ENCODE measurements around the gene RNF157.
"Not testable (repeated sequence)": the region's sequence is repeated elsewhere in the genome, so short reads cannot be mapped to it uniquely, and the experiment has no call there.

Gene RNF157

GRCh38 chr17:76254275-76254674, 14.0 kb upstream of the RNF157 start:
- DNase-seq (ENCODE audit: low read depth in 2 of 2) = no peak

GRCh38 chr17:76253841-76254240, 13.5 kb upstream of the RNF157 start:
- DNase-seq (ENCODE audit: low read depth in 2 of 2) = no peak

DNA sequence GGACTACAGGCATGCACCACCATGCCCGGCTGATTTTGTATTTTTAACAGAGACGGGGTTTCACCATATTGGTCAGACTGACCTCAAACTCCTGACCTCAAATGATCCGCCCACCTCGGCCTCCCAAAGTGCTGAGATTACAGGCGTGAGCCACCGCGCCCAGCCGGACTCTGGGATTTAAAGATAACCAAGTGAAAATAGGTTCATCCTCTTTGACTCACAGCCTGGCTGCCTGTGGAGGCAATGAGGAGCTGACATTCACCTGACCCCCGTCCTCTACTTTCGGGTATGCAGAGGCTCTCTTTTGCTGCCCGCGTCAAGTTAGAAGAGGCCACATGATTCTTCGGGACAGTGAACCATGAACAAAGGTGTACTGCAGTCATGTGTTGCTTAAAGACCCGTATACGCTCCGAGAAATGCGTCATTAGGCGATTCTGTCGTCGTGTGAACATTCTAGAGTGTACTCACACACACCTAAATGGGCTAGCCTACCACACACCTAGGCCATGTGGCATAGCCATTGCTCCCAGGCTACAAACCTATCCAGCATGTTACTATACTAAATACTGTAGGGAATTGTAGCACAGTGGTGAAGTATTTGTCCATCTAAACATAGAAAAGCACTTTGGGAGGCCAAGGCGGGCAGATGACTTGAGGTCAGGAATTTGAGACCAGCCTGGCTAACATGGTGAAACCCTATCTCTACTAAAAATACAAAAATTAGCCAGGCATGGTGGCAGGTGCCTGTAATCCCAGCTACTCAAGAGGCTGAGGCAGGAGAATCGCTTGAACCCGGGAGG, 12.9 kb upstream of the RNF157 start:
- DNase-seq (ENCODE audit: low read depth in 2 of 2) = not testable (repeated sequence)

- no peak for DNase-seq (ENCODE audit: low read depth in 2 of 2)
Observed at GRCh38 chr17:76252040-76252954, 12.0 kb upstream of the RNF157 start.

DNA sequence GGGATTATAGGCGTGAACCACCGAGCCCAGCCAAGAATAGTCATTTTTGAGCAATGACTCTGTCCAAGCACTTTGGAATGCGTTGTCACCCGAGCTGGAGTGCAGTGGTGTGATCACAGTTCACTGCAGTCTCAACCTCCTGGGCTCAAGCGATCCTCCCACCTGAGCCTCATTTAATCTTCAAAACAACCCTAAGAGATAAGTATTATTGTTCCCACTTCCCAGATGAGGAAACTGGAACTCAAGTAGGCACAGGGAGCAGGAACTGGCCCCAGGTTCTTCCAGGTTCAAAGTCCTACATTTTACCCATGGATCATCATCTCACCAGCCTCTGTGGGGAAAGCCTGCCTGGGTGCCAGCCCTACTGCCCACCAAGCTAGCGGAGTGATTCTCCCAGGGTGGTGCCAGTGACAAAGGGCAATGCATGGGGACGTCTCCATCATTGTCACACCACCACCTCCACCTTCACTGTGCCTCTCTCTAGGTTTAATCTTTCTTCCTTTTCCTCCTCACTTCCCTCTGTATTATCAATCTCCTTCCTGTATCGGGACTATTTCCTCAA, 11.3 kb upstream of the RNF157 start:
- DNase-seq (ENCODE audit: low read depth in 2 of 2) = no peak

DNA sequence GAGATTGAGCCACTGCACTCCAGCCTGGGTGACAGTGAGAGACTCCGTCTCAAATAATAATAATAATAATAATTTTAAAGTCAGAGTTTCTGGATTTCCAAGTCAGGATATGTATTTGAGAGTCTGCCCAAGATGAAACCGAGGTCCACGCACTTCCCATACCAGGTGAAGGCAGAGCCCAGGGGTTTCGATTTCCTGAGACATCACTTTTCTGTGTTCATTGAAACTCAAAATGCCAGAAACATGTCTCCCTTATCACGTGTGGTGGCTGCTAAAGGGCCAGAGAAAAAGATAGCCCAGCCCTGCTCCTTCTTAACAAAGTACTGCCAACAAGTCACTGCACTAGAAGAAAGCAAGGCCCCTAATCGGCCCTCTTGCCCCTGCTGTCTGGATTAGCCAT, 9.8 kb upstream of the RNF157 start:
- DNase-seq (ENCODE audit: low read depth in 2 of 2) = no peak

DNA sequence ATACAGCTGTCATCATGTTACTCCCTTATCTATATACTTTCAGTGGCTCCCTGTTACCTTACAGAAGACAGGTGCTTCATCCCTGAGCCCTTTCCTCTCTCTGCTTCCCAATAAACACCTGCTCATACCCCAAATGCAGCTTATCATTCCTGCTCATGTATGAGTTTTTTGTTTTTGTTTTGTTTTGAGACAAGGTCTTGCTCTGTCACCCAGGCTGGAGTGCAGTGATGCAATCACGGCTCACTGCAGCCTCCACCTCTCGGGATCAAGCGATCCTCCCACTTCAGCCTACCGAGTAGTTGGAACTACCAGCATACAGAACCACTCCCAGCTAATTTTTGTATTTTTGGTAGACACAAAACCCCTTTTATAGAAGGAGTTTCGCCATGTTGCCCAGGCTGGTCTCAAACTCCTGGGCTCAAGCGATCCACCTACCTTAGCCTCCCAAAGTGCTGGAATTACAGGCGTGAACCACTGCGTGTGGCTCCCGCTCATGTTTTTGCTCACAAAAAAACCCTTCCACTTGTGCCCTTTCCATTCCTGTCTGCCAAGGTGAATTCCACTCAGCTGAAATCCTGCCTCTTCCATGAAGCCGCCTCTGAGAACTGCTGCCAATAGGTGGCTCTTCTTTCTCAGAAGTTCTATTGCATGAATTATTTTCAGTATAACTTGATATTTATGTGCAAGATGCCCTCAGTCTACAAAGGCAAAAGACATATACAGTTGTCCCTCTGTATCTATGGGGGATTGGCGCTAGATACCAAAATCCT, 7.9 kb upstream of the RNF157 start:
- no peak for DNase-seq (ENCODE audit: low read depth in 2 of 2)

DNA sequence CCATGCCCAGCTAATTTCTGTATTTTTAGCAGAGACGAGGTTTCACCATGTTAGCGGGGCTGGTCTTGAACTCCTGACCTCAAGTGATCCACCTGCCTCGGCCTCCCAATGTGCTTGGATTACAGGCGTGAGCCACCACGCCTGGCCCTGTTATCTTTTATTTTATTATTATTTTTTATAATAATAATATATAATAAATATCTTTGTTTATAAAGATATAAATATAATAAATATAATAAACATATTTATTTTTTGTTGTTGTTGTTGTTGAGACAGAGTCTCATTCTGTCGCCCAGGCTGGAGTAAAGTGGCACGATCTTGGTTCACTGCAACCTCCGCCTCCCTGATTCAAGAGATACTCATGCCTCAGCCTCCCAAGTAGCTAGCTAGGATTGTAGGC, 7.0 kb upstream of the RNF157 start:
- DNase-seq (ENCODE audit: low read depth in 2 of 2) = no peak

GRCh38 chr17:76246080-76247066, 6.1 kb upstream of the RNF157 start:
- DNase-seq (ENCODE audit: low read depth in 2 of 2) = no peak

DNA sequence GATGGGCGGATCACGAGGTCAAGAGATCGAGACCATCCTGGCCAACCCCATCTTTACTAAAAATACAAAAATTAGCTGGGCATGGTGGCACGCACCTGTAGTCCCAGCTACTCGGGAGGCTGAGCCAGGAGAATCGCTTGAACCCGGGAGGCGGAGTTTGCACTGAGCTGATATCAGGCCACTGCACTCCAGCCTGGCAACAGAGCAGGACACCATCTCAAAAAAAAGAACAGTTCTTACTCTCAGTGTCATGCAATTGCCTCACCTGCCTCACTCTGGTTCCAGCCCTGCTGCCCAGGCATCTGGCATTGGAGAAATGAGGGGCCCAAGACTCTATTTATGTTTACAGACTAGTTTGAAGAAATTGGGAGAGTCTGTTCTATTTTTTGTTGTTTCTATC, 4.4 kb upstream of the RNF157 start:
- not testable (repeated sequence) for DNase-seq (ENCODE audit: low read depth in 2 of 2)

DNA sequence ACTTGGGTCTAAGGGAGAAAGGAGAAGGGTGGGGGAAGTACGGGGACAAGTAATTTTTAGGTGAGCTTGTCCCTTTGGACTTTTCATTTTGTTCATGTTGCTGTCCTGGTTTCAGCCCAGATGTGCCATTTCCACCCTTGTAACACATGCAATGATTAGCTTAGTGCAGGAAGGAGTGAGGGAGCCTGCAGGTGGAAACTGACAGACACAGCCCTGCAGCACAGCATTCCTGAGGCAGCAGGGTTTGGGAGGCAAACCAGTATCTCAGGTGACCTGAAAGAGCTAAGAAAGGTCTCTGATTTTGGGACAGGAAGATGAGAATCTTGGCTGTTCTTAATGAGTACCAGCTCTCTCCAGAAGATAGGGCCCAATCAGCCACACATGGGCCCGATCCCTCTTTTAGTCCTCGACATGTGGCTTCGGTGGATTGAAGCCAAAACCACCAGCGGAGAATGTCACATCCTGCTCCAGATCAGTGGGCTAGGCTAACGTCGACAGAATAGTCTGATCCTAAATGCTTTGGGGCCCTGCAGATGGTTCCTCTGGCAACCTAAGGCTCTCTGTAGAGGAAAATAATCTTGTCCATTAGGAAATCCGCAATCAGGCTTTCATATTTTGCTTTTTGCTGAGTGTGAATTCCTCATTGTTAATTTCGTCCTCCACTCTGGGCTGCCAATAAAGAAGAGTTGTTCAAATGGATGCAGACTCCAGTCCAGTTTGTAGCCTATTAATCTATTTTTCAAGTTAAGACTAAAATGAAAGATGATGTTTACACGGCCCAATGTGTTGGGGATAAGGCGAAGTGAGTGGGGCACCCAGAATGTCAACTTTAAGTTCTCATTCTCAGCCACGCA, 3.8 kb upstream of the RNF157 start:
- no peak for DNase-seq (ENCODE audit: low read depth in 2 of 2)

GRCh38 chr17:76241691-76242255, 1.5 kb upstream of the RNF157 start:
- DNase-seq (ENCODE audit: low read depth in 2 of 2) = no peak

- DNase-seq (ENCODE audit: low read depth in 2 of 2) = no peak
Observed at GRCh38 chr17:76241204-76241538, 878 bp upstream of the RNF157 start.

DNA sequence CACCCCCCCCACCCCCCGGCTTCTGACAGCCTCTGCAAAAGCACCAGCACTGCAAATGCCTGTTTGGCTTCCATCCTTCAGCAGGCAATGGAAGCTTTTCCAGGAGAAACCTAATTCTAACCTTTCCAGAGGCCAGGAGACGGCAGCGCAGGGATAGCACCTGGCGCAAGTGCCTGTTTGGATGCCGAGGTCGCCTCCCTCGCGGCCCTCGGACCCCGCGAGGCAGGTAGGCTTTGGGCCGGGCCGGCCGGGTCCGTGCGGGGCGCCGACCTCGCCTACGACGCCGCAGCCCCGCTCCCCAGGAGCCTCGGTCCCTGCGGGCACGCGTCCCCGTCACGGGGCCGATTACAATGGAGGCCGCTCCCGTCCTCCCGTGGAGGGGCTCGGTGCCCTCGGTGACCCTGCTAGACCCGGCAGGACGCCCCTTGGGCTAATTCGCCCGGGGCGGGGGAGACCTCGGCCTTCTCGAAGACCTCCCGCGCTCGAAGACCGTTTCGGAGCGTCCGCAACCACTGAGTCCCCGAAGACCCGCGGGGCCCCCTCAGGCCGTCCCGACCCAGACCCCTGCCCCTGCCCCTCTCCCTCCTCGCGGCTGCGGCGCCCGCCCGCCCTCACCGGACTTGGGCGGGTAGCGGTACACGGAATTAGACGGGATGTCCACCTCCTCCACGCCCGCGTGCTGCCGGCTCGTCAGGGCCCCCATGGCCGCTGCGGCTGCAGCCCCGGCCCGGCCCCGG, 587 bp downstream of the RNF157 start:
- no peak for DNase-seq (ENCODE audit: low read depth in 2 of 2)

- DNase-seq (ENCODE audit: low read depth in 2 of 2) = no peak
Observed at GRCh38 chr17:76238847-76239537, 1.3 kb downstream of the RNF157 start.

GRCh38 chr17:76237859-76238313, 2.4 kb downstream of the RNF157 start:
- DNase-seq (ENCODE audit: low read depth in 2 of 2) = no peak

DNA sequence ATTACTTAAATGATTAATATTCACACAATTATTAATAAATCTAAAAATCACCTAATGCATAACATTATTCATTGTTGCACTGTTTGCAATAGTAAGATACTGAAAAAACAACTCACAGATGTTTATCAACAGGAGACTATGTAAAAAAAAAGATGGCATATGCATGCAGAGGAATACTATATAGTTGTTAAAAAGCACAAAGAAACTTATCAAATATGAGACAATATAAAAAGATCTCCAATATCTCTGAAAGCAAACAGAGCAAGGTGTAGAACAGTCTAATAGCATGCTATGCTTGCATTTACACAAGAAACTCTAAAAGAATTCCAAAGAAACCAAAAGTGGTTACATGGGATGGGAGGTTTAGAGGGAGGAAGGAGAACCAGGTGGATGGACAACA, 3.7 kb downstream of the RNF157 start:
- no peak for DNase-seq (ENCODE audit: low read depth in 2 of 2)

- no peak for DNase-seq (ENCODE audit: low read depth in 2 of 2)
Observed at GRCh38 chr17:76235883-76236282, 4.4 kb downstream of the RNF157 start.

All from activated CD4-positive, alpha-beta T cell treated with anti-CD3 and anti-CD28 coated beads for 24 hours (primary cell).